ENCODE results near the gene NOLC1. TPM values are rescaled to one million over a fixed set of nuclear protein-coding genes. Genes with fewer than 3 reads are reported as not detected.

NOLC1 gene
- total and polyA plus RNA-seq, 2 of the 13 experiments (the other 11 are each of a cell fraction or from before 2014, with no cell fraction given): 50.6 to 81.0 TPM

DNA sequence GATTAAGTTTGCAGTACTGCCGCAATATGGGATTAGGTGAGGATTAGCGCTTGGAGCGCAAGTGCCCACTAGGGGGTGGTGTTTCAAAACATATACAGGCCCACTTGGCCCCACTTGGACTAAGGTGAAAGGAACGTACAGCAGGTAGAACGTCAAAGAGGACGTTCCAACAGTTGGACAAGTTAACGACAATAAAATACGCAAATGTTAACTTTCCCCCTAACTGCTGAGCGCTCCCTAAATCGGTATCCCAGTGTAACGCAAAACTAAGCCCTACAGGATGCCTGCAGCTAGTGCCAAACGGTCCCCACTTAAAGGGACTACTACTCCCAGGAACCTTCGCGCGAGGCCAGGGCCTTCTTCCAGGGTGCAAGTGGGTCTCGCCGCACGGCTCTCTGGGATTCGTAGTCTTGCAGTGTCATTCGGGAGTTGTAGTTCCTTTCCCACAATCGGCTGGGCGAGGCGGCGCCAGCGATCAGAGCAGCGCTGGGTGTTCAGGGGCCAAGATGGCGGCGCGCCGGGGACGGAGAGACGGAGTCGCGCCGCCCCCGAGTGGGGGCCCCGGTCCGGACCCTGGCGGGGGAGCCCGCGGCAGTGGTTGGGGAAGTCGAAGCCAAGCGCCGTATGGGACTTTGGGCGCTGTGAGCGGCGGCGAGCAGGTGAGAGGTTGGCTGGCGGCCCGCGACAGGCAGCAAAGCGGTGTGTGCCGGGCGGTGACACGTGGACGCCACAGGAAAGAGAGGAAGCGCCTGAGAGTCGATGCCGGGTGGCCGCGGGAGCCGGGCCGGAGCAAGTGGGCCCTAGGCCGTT, 19.4 kb upstream of the NOLC1 start, which contains the start of gene PPRC1 (continued):
- TF ChIP-seq, protein P1, sequence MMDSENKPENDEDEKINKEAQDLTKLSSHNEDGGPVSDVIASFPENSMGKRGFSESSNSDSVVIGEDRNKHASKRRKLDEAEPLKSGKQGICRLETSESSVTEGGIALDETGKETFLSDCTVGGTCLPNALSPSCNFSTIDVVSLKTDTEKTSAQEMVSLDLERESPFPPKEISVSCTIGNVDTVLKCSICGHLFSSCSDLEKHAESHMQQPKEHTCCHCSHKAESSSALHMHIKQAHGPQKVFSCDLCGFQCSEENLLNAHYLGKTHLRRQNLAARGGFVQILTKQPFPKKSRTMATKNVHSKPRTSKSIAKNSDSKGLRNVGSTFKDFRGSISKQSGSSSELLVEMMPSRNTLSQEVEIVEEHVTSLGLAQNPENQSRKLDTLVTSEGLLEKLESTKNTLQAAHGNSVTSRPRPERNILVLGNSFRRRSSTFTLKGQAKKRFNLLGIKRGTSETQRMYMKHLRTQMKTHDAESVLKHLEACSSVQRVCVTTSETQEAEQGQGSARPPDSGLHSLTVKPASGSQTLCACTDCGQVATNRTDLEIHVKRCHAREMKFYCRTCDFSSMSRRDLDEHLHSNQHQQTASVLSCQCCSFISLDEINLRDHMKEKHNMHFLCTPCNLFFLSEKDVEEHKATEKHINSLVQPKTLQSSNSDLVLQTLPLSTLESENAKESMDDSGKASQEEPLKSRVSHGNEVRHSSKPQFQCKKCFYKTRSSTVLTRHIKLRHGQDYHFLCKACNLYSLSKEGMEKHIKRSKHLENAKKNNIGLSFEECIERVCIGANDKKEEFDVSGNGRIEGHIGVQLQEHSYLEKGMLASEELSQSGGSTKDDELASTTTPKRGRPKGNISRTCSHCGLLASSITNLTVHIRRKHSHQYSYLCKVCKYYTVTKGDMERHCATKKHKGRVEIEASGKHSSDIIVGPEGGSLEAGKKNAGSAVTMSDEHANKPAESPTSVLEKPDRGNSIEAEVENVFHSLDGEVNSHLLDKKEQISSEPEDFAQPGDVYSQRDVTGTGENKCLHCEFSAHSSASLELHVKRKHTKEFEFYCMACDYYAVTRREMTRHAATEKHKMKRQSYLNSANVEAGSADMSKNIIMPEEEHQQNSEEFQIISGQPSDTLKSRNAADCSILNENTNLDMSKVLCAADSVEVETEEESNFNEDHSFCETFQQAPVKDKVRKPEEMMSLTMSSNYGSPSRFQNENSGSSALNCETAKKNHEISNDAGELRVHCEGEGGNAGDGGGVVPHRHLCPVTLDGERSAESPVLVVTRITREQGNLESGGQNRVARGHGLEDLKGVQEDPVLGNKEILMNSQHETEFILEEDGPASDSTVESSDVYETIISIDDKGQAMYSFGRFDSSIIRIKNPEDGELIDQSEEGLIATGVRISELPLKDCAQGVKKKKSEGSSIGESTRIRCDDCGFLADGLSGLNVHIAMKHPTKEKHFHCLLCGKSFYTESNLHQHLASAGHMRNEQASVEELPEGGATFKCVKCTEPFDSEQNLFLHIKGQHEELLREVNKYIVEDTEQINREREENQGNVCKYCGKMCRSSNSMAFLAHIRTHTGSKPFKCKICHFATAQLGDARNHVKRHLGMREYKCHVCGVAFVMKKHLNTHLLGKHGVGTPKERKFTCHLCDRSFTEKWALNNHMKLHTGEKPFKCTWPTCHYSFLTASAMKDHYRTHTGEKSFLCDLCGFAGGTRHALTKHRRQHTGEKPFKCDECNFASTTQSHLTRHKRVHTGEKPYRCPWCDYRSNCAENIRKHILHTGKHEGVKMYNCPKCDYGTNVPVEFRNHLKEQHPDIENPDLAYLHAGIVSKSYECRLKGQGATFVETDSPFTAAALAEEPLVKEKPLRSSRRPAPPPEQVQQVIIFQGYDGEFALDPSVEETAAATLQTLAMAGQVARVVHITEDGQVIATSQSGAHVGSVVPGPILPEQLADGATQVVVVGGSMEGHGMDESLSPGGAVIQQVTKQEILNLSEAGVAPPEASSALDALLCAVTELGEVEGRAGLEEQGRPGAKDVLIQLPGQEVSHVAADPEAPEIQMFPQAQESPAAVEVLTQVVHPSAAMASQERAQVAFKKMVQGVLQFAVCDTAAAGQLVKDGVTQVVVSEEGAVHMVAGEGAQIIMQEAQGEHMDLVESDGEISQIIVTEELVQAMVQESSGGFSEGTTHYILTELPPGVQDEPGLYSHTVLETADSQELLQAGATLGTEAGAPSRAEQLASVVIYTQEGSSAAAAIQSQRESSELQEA (CRISPR knock-in tag; IDR thresholded peaks at IDR 0.05; ENCODE audit: not compliant biosample characterization): no peak
- TF ChIP-seq ZNF724P (CRISPR knock-in tag; IDR thresholded peaks at IDR 0.05; ENCODE audit: borderline replicate concordance): 0 out of 2 replicates have a peak, but pooled peaks have one; percentile 48
- TF ChIP-seq, protein P2, sequence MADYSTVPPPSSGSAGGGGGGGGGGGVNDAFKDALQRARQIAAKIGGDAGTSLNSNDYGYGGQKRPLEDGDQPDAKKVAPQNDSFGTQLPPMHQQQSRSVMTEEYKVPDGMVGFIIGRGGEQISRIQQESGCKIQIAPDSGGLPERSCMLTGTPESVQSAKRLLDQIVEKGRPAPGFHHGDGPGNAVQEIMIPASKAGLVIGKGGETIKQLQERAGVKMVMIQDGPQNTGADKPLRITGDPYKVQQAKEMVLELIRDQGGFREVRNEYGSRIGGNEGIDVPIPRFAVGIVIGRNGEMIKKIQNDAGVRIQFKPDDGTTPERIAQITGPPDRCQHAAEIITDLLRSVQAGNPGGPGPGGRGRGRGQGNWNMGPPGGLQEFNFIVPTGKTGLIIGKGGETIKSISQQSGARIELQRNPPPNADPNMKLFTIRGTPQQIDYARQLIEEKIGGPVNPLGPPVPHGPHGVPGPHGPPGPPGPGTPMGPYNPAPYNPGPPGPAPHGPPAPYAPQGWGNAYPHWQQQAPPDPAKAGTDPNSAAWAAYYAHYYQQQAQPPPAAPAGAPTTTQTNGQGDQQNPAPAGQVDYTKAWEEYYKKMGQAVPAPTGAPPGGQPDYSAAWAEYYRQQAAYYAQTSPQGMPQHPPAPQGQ (CRISPR knock-in tag; IDR thresholded peaks at IDR 0.05; ENCODE audit: borderline replicate concordance): 0 out of 2 replicates have a peak, but pooled peaks have one; percentile 62
- TF ChIP-seq ZNF614 (CRISPR knock-in tag; IDR thresholded peaks at IDR 0.05; ENCODE audit: borderline replicate concordance): peak; percentile 78; the same call in 1 of the 2 replicates
- TF ChIP-seq HNRNPK (IDR thresholded peaks at IDR 0.05; ENCODE audit: low read depth, low read length, poor library complexity, severe bottlenecking): peak; percentile 18
- TF ChIP-seq NR3C1 (CRISPR knock-in tag; IDR thresholded peaks at IDR 0.05): no peak
- no peak for TF ChIP-seq ZKSCAN5 (CRISPR knock-in tag; IDR thresholded peaks at IDR 0.05)
- TF ChIP-seq ZFP62 (CRISPR knock-in tag; IDR thresholded peaks at IDR 0.05): no peak
- no peak for TF ChIP-seq MAFG (CRISPR knock-in tag; IDR thresholded peaks at IDR 0.05)
- TF ChIP-seq, protein P3, sequence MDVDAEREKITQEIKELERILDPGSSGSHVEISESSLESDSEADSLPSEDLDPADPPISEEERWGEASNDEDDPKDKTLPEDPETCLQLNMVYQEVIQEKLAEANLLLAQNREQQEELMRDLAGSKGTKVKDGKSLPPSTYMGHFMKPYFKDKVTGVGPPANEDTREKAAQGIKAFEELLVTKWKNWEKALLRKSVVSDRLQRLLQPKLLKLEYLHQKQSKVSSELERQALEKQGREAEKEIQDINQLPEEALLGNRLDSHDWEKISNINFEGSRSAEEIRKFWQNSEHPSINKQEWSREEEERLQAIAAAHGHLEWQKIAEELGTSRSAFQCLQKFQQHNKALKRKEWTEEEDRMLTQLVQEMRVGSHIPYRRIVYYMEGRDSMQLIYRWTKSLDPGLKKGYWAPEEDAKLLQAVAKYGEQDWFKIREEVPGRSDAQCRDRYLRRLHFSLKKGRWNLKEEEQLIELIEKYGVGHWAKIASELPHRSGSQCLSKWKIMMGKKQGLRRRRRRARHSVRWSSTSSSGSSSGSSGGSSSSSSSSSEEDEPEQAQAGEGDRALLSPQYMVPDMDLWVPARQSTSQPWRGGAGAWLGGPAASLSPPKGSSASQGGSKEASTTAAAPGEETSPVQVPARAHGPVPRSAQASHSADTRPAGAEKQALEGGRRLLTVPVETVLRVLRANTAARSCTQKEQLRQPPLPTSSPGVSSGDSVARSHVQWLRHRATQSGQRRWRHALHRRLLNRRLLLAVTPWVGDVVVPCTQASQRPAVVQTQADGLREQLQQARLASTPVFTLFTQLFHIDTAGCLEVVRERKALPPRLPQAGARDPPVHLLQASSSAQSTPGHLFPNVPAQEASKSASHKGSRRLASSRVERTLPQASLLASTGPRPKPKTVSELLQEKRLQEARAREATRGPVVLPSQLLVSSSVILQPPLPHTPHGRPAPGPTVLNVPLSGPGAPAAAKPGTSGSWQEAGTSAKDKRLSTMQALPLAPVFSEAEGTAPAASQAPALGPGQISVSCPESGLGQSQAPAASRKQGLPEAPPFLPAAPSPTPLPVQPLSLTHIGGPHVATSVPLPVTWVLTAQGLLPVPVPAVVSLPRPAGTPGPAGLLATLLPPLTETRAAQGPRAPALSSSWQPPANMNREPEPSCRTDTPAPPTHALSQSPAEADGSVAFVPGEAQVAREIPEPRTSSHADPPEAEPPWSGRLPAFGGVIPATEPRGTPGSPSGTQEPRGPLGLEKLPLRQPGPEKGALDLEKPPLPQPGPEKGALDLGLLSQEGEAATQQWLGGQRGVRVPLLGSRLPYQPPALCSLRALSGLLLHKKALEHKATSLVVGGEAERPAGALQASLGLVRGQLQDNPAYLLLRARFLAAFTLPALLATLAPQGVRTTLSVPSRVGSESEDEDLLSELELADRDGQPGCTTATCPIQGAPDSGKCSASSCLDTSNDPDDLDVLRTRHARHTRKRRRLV (CRISPR knock-in tag; IDR thresholded peaks at IDR 0.05): no peak
- TF ChIP-seq PAX8 (CRISPR knock-in tag; IDR thresholded peaks at IDR 0.05; ENCODE audit: borderline replicate concordance): no peak; the same call in 1 of the 2 replicates

Measured in HepG2 (cell line).